ENCODE measurements around the gene GARIN6. TPM values are rescaled to one million over a fixed set of nuclear protein-coding genes. Genes with fewer than 3 reads are reported as not detected.
"Not testable (repeated sequence)": the region's sequence is repeated elsewhere in the genome, so short reads cannot be mapped to it uniquely, and the experiment has no call there.

GARIN6 gene
- total RNA-seq, 1 donor from 2014 or later: not detected

GRCh38 chr12:99619389-99620158, 28.0 kb upstream of the GARIN6 start:
- H3K4me3 ChIP-seq (ENCODE audit: low read depth, low read length): no peak overlapping the region
- peak; percentile 93 for TF ChIP-seq CTCF (conservative IDR thresholded peaks at IDR 0.05; ENCODE audit: low read depth, low read length)
- DNase-seq (ENCODE audit: low read depth): no peak

- TF ChIP-seq CTCF (conservative IDR thresholded peaks at IDR 0.05; ENCODE audit: low read depth, low read length): no peak
- no peak overlapping the region for H3K4me3 ChIP-seq (ENCODE audit: low read depth, low read length)
- no peak for DNase-seq (ENCODE audit: low read depth)
These were observed 27.4 kb upstream of the GARIN6 start for GRCh38 chr12:99620159-99620479.

GRCh38 chr12:99624591-99624990, 23.0 kb upstream of the GARIN6 start:
- not testable (repeated sequence) for DNase-seq (ENCODE audit: low read depth); H3K4me3 ChIP-seq (ENCODE audit: low read depth, low read length)

DNA sequence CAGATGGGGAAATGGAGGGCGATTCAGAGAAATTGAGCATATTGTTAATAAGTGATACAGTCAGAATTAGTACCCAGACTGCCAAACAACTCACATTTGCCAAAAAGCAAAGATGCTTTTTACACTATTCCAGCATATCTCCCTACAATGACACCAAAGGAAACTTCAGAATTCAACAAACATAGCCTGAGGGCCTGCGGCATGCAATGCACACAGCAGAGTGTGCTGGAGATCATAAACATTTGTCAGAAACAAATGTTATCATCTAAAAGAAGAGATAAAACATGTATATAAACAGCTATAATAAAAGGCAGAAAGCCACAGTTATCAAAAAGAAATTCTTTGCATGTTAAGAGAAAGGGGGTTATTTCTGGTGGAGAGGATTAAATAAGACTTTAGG, 20.1 kb upstream of the GARIN6 start:
- H3K4me3 ChIP-seq (ENCODE audit: low read depth, low read length): no peak overlapping the region
- no peak for TF ChIP-seq CTCF (conservative IDR thresholded peaks at IDR 0.05; ENCODE audit: low read depth, low read length)
- DNase-seq (ENCODE audit: low read depth): no peak

DNA sequence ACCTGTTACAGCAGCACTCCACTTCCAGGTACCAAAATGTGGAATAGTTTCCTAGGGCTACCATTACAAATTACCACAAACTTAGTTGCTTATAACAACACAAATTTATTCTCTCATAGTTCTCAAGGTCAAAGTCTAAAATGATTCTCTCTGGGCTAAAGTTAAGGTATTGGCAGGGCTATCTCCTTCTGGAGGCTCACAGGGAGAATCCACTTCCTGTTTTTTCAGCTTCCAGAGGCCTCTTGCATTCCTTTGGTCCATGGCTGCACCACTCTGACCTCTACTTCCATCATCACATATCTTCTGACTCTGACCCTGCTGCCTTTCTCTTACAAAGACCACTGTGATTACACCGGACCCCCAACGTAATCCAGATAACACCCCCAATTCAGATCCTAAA, 2.9 kb upstream of the GARIN6 start:
- no peak for TF ChIP-seq CTCF (conservative IDR thresholded peaks at IDR 0.05; ENCODE audit: low read depth, low read length)
- no peak overlapping the region for H3K4me3 ChIP-seq (ENCODE audit: low read depth, low read length)
- no peak for DNase-seq (ENCODE audit: low read depth)

DNA sequence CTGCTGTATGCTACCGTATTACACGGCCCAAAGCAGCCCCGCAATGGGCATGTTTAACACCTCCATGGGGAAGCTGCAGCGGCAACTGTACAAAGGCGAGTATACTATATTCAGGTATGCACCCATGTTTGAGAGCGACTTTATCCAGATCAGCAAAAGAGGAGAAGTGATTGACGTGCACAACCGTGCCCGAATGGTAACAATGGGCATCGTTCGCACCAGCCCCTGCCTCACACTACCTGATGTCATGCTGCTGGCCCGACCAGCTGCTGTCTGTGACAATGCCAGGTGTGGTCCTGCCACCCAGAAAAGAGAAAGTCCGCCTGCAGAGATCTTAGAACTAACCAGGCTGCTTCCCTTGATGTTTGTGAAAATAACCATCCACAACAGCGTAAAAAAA, 630 bp downstream of the GARIN6 start:
- TF ChIP-seq CTCF (conservative IDR thresholded peaks at IDR 0.05; ENCODE audit: low read depth, low read length): no peak
- DNase-seq (ENCODE audit: low read depth): no peak
- no peak overlapping the region for H3K4me3 ChIP-seq (ENCODE audit: low read depth, low read length)

GRCh38 chr12:99649551-99649950, 2.0 kb downstream of the GARIN6 start:
- no peak for DNase-seq (ENCODE audit: low read depth)
- TF ChIP-seq CTCF (conservative IDR thresholded peaks at IDR 0.05; ENCODE audit: low read depth, low read length): peak; percentile 33
- H3K4me3 ChIP-seq (ENCODE audit: low read depth, low read length): no peak overlapping the region
